B cell (primary cell): ENCODE measurements around the gene ZFYVE21.

Experiments used
- CTCF ChIP-seq: fragments of 200-600 bp; IDR thresholded peaks from one replicate; pipeline ENCODE4 v1.8.0; 2022; ENCODE audit warnings: antibody characterized with exemption, mild to moderate bottlenecking
- EZH2 ChIP-seq: IDR thresholded peaks from 2 replicates; pipeline ENCODE4 v1.6.1; 2012; ENCODE audit warnings: borderline replicate concordance, low read depth, mild to moderate bottlenecking, moderate library complexity, low read length; ENCODE audit not compliant: insufficient read depth, poor library complexity, severe bottlenecking

- TF ChIP-seq CTCF: no peak
- no peak for TF ChIP-seq EZH2
Measured at GRCh38 chr14:103700753-103701490, 14.7 kb upstream of the ZFYVE21 start.
